AG10803 (cell line): ENCODE data around the gene MTCL1.

ENCODE experiments used
- DNase-seq: peaks from one replicate; pipeline ENCODE4 v3.0.0; 2010; ENCODE audit warnings: low read depth
- H3K4me3 ChIP-seq: 2 replicates; pipeline ENCODE4 v1.5.1; 2011; ENCODE audit warnings: mild to moderate bottlenecking, low read length, control low read depth
- CTCF ChIP-seq: conservative IDR thresholded peaks from 2 replicates; pipeline ENCODE4 v1.5.1; 2011; ENCODE audit warnings: mild to moderate bottlenecking, low read length, control low read depth, inconsistent platforms

Gene MTCL1

GRCh38 chr18:8871489-8871888 lies 166.1 kb downstream of the MTCL1 start:
- no peak overlapping the region for H3K4me3 ChIP-seq
- DNase-seq, result no peak
- no peak for TF ChIP-seq CTCF

- no peak for DNase-seq
- TF ChIP-seq CTCF, result no peak
- H3K4me3 ChIP-seq, result no peak overlapping the region
Observed at GRCh38 chr18:8874872-8875271, 169.5 kb downstream of the MTCL1 start.

GRCh38 chr18:8876887-8877286 lies 171.5 kb downstream of the MTCL1 start:
- no peak for DNase-seq
- no peak overlapping the region for H3K4me3 ChIP-seq
- TF ChIP-seq CTCF, result no peak

DNA sequence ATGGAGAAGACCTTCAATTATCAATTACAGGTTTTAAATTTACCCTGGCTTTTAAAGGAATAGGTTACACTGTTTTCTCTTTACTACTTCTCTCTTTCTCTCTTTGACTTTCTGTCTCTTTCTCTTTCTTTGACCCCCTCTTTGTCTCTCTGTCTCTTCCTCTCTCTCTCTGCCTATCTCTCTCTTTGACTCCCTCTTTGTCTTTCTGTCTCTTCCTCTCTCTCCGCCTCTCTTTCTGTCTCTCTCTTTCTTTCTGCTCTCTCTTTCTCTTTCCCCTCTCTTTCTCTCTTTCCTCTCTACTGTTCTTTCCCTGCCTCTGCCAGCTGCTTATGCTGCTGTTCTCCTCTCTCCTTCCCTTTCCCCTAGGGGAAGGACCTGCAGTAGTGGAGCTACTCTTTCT lies 175.7 kb downstream of the MTCL1 start:
- DNase-seq, result no peak
- no peak overlapping the region for H3K4me3 ChIP-seq
- TF ChIP-seq CTCF, result no peak
